ENCODE data around the gene DDX53.

- no peak for TF ChIP-seq CTCF (IDR thresholded peaks at IDR 0.05)
- no peak for TF ChIP-seq KAT7 (CRISPR knock-in tag; IDR thresholded peaks at IDR 0.05; ENCODE audit: borderline replicate concordance)
- TF ChIP-seq ATF3 (CRISPR knock-in tag; conservative IDR thresholded peaks at IDR 0.05), result no peak
- no peak for TF ChIP-seq USF2 (CRISPR knock-in tag; IDR thresholded peaks at IDR 0.05)
These were observed 24.0 kb upstream of the DDX53 start for GRCh38 chrX:22975786-22976185.

All from WTC11 (cell line).